GF-D8 (cell line): ENCODE measurements around the gene ZFHX3.
A peak's percentile ranks its signal among the peaks of the same experiment; 100 is the strongest.

Experiments
- DNase-seq: peaks from one replicate; lab custom pipeline; 2025; lab: John Stamatoyannopoulos, UW

The ZFHX3 gene

GRCh38 chr16:72928090-72928981 is 119.6 kb downstream of the ZFHX3 start:
- DNase-seq: no peak

GRCh38 chr16:72927199-72928089 is 120.5 kb downstream of the ZFHX3 start:
- DNase-seq: peak; percentile 86

- no peak for DNase-seq
Observed at GRCh38 chr16:72926177-72927070, 121.5 kb downstream of the ZFHX3 start.

- no peak for DNase-seq
Observed at GRCh38 chr16:72925631-72925979, 122.3 kb downstream of the ZFHX3 start.

- DNase-seq: no peak
Observed at GRCh38 chr16:72924927-72925630, 122.8 kb downstream of the ZFHX3 start.

GRCh38 chr16:72924537-72924926 is 123.4 kb downstream of the ZFHX3 start:
- DNase-seq: no peak

- DNase-seq: no peak
Observed at GRCh38 chr16:72923757-72924156, 124.2 kb downstream of the ZFHX3 start.

GRCh38 chr16:72922714-72923113 is 125.2 kb downstream of the ZFHX3 start:
- DNase-seq: no peak

- peak; percentile 36 for DNase-seq
Observed at GRCh38 chr16:72921620-72922019, 126.3 kb downstream of the ZFHX3 start.

- DNase-seq: peak; percentile 86
Observed at GRCh38 chr16:72921106-72921505, 126.8 kb downstream of the ZFHX3 start.

- DNase-seq: no peak
Observed at GRCh38 chr16:72917051-72917450, 130.9 kb downstream of the ZFHX3 start.

- no peak for DNase-seq
Observed at GRCh38 chr16:72915331-72915730, 132.6 kb downstream of the ZFHX3 start.

GRCh38 chr16:72913551-72913950 is 134.4 kb downstream of the ZFHX3 start:
- DNase-seq: no peak

GRCh38 chr16:72911971-72912370 is 136.0 kb downstream of the ZFHX3 start:
- DNase-seq: no peak

GRCh38 chr16:72910875-72911274 is 137.1 kb downstream of the ZFHX3 start:
- DNase-seq: no peak

GRCh38 chr16:72910381-72910780 is 137.5 kb downstream of the ZFHX3 start:
- DNase-seq: no peak

- no peak for DNase-seq
Observed at GRCh38 chr16:72909196-72909595, 138.7 kb downstream of the ZFHX3 start.

GRCh38 chr16:72908362-72909167 is 139.4 kb downstream of the ZFHX3 start:
- DNase-seq: no peak

GRCh38 chr16:72905581-72905980 is 142.3 kb downstream of the ZFHX3 start:
- no peak for DNase-seq

GRCh38 chr16:72903176-72903575 is 144.8 kb downstream of the ZFHX3 start:
- DNase-seq: no peak
